GM13977 (cell line): ENCODE data around the gene G3BP2.
A peak's percentile ranks its signal among the peaks of the same experiment; 100 is the strongest.

Experiments used
- DNase-seq: peaks from one replicate; pipeline ENCODE4 v3.0.0; 2012; ENCODE audit warnings: low spot score
- in situ Hi-C: fragments of 300-500 bp; cut with MboI; formaldehyde crosslinking; loops from one replicate; pipeline ENCODE4 v1.12.0; 2022; ENCODE audit warnings: low sequenced_read_pairs, low pct_unique_long_range_greater_than_20kb, mixed read lengths, inconsistent platforms; ENCODE audit not compliant: unreplicated experiment
- TF ChIP-seq, protein P1 (sequence below): IDR thresholded peaks from 2 replicates; pipeline ENCODE4 v1.5.1; 2012; ENCODE audit warnings: mild to moderate bottlenecking, control low read depth; ENCODE audit not compliant: insufficient read depth; ENCODE audit errors: extremely low read depth, missing control alignments

The G3BP2 gene

DNA sequence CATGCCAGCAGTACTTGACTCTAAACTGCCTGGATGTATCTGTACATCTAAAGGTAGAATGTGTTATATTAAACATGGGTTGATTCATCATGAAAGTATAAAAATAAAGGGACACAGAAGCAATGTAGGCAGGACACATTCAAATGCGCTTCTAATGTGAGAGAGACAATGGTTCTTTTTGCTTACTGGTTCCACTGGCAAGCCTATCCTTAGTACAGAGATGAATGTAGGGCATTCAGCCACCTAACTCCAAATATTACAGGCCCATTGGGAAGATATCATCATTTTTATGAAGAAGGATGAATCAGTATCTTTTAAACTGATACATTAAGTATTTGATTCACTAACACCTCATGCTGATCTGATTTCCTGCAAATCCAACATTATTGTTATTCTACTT lies 60.9 kb downstream of the G3BP2 start:
- TF ChIP-seq, protein P1, sequence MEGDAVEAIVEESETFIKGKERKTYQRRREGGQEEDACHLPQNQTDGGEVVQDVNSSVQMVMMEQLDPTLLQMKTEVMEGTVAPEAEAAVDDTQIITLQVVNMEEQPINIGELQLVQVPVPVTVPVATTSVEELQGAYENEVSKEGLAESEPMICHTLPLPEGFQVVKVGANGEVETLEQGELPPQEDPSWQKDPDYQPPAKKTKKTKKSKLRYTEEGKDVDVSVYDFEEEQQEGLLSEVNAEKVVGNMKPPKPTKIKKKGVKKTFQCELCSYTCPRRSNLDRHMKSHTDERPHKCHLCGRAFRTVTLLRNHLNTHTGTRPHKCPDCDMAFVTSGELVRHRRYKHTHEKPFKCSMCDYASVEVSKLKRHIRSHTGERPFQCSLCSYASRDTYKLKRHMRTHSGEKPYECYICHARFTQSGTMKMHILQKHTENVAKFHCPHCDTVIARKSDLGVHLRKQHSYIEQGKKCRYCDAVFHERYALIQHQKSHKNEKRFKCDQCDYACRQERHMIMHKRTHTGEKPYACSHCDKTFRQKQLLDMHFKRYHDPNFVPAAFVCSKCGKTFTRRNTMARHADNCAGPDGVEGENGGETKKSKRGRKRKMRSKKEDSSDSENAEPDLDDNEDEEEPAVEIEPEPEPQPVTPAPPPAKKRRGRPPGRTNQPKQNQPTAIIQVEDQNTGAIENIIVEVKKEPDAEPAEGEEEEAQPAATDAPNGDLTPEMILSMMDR: no peak
- in situ Hi-C loops: no loop called here
- no peak for DNase-seq

DNA sequence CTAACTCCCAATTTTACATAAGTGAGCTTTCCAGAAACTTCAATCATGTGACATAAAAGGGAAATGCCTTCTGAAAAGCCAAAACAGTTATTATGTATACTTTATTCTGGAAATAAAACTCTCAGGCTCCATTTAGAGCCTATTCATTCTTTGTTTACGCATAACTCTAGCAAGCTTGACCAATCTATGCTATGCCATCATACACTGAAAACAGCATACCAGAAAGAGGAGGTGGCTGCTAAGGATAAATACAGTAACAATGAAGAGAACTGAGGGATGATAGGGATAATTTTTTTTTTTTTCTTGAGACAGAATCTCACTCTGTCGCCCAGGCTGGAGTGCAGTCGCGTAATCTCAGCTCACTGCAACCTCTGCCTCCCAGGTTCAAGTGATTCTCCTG lies 67.3 kb downstream of the G3BP2 start:
- in situ Hi-C loops: no loop called here
- TF ChIP-seq, protein P1: no peak
- no peak for DNase-seq

DNA sequence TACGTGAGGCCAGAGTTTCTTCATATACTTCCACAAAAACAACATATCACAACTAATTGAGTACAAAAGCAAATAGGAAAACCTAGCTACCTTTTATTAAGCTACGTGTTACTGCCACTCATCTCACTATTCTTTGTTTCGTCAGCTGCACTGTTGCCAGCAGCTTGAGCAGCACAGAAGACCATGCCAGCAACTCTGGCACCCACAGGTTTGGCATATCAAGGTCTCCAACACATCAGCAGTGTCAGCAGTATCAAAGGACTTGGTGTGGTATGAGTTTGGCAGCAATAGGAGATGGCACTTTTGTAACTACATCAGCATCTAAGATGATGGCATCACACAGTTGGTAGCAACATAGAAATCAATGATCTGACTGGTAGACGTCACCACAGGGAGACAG lies 73.6 kb downstream of the G3BP2 start:
- TF ChIP-seq, protein P1: no peak
- no peak for DNase-seq
- in situ Hi-C loops: no loop called here

DNA sequence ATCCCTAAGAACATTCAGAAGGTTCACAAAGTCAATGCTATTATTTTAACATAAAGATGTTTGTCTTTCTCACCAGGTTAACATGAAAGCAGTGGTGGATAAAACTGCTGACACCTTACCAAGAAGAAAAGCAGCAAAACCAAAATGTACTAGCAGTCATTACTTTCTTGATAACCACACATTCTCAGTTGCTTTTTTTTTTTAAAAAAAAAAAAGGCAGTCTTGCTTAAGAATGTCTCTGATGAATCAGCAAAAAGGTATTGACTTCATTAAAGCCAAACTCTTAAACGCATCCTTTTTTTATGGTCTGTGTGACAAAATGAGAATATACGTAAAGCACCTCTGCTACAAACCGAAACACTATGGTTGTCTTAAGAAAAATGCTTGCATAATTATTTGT lies 74.8 kb downstream of the G3BP2 start:
- TF ChIP-seq, protein P1: no peak
- in situ Hi-C loops: no loop called here
- DNase-seq: peak; percentile 27

DNA sequence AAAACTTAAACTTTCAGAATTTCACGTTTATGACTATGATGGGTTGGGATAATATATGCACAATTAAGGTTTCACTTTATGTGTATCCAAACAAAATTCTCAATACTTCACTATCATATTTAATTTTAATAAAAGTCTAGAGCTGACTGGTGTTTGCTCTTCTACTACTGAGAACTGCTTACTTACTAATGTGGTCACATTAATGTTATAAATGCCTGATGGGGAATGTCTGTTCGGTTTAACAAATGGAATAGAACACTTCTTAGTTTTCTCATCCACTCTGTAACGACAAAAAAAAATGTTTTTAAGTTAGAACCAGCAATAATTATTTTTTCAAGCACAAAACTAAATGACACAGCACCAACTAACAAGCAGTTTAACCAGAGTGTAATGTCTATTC lies 77.2 kb downstream of the G3BP2 start:
- TF ChIP-seq, protein P1: no peak
- in situ Hi-C loops: no loop called here
- DNase-seq: no peak

DNA sequence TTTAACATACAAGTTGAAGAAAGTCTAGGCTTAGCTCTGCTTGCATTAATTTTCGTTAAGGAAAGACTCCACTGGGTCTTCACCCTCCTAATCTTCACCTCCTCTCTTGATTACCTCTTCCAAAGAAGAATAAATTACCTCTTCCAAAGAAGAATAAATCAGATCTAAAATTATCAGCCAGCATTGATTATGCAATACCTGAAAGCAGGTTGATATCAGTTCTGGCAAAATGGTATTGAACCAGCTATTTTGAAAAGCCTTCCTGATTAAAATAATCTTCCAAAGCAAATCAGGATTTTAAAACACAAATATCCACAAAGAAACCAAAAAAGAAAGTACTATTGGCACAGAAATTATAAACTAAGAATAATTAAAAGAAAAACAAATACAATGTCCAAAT lies 79.8 kb downstream of the G3BP2 start:
- in situ Hi-C loops: no loop called here
- TF ChIP-seq, protein P1: no peak
- no peak for DNase-seq
